ENCODE measurements around the gene STARD3NL.

STARD3NL gene, protein sequence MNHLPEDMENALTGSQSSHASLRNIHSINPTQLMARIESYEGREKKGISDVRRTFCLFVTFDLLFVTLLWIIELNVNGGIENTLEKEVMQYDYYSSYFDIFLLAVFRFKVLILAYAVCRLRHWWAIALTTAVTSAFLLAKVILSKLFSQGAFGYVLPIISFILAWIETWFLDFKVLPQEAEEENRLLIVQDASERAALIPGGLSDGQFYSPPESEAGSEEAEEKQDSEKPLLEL

GRCh38 chr7:38178004-38178694 lies at the start of gene STARD3NL:
STARD3NL (plus strand) TSS chr7:38178245; CDS start chr7:38207505, 29,260 bp downstream.
- H3K27ac ChIP-seq, result peak within 1 kb of the TSS; percentile 88
- TF ChIP-seq ZFX (IDR thresholded peaks at IDR 0.05; ENCODE audit: borderline replicate concordance), result no peak
- TF ChIP-seq, protein P1, sequence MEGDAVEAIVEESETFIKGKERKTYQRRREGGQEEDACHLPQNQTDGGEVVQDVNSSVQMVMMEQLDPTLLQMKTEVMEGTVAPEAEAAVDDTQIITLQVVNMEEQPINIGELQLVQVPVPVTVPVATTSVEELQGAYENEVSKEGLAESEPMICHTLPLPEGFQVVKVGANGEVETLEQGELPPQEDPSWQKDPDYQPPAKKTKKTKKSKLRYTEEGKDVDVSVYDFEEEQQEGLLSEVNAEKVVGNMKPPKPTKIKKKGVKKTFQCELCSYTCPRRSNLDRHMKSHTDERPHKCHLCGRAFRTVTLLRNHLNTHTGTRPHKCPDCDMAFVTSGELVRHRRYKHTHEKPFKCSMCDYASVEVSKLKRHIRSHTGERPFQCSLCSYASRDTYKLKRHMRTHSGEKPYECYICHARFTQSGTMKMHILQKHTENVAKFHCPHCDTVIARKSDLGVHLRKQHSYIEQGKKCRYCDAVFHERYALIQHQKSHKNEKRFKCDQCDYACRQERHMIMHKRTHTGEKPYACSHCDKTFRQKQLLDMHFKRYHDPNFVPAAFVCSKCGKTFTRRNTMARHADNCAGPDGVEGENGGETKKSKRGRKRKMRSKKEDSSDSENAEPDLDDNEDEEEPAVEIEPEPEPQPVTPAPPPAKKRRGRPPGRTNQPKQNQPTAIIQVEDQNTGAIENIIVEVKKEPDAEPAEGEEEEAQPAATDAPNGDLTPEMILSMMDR (IDR thresholded peaks at IDR 0.05), result no peak

DNA sequence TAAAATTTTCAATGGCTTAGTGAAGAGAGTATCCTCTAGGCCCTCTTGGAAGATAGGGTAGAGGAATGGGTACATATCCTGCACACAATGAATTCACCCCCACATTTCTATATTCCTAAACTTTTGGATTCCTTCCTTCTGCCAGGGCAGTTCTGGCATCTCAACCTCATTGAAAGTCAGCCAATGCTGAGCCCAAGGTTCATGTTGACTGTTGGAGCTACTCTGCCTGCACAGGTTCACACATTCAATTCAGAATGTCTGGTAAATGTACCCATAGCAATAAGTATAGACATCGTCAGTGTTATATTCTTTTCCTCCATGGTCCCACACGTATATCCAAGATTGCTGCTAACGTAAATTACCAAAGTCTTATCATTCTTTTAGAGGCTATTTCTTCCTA lies 48.9 kb upstream of the STARD3NL start:
- TF ChIP-seq, protein P1 (IDR thresholded peaks at IDR 0.05), result no peak
- no peak for TF ChIP-seq ZFX (IDR thresholded peaks at IDR 0.05; ENCODE audit: borderline replicate concordance)
- H3K27ac ChIP-seq, result no peak overlapping the region

- TF ChIP-seq, protein P1 (IDR thresholded peaks at IDR 0.05), result no peak
- no peak for TF ChIP-seq ZFX (IDR thresholded peaks at IDR 0.05; ENCODE audit: borderline replicate concordance)
- H3K27ac ChIP-seq, result no peak overlapping the region
Observed at GRCh38 chr7:38129579-38129978, 48.5 kb upstream of the STARD3NL start.

DNA sequence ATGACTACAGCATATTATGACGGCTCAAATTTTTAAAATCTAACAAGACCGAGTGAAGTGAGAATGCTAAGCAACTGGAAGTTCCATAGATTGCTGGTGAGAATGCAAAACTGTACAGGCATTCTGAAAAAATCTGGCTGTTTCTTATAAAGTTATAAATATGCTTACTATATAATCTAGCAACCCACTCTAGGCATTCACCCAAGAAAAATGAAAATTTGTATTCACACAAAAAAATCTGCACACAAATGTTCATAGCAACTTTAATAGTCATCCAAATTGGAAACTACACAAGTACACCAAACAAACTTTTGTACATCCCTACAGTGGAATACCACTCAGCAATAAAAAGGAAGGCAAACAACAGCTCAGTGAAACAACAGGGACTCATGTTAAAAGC lies 39.9 kb upstream of the STARD3NL start:
- H3K27ac ChIP-seq, result no peak overlapping the region

DNA sequence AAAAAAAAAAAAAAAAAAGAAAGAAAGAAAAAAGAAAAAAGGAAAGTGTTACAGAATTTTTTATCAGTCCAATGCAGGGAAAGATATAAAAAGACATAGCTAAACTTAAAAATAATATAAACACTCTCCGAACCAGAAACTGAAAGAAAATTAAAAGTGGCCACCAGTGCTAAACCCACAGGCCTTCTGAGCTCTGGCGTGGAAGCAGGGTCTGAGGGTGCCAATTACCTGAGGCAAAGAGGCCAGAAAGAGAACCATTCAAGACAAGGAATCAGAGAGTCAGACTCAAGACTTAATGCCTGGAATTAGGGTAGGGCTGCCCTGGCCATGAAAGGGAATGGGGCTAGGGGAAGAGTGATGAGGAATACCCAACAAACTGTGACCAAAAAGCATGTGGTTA lies 36.9 kb upstream of the STARD3NL start:
- TF ChIP-seq, protein P1 (IDR thresholded peaks at IDR 0.05), result no peak
- no peak for TF ChIP-seq ZFX (IDR thresholded peaks at IDR 0.05; ENCODE audit: borderline replicate concordance)
- no peak overlapping the region for H3K27ac ChIP-seq

More for the DNA sequence above, 39.9 kb upstream of the STARD3NL start:
- TF ChIP-seq ZFX (IDR thresholded peaks at IDR 0.05; ENCODE audit: borderline replicate concordance), result no peak
- TF ChIP-seq, protein P1 (IDR thresholded peaks at IDR 0.05), result no peak

DNA sequence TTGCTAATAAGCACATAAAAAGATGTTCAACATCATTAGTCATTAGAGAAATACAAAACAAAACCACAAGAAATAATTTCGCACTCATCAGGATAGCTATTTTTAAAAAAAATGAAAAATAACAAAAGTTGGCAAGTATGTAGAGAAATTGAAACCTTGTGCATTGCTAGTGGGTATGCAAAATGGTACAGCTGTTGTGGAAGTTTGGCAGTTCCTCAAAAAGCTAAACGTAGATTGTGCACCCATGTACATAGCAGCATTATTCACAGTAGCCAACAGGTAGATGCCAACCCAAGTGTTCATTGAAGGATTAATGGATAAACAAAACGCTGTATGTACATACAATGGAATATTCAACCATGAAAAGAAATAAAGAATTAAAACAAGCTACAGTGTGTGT lies 35.3 kb upstream of the STARD3NL start:
- TF ChIP-seq ZFX (IDR thresholded peaks at IDR 0.05; ENCODE audit: borderline replicate concordance), result no peak
- TF ChIP-seq, protein P1 (IDR thresholded peaks at IDR 0.05), result no peak
- H3K27ac ChIP-seq, result no peak overlapping the region

DNA sequence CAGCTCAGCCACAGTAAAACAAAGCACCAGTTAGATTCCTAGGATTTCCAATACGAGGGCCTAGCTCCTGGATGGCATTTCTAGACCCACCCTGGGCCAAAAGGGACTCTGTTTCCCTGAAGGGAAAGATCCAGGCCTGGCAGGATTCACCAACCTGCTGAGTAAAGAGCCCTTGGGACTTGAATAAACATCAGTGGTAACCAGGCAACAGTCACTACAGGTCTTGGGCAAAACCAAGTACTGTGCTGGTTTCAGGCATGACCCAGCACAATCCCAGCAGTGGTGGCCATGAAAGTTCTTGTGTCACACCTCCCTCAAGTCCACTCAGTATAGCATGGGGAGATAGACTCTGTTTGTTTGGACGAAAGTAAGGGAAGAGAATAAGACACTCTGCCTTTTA lies 31.0 kb upstream of the STARD3NL start:
- H3K27ac ChIP-seq, result no peak overlapping the region
- TF ChIP-seq ZFX (IDR thresholded peaks at IDR 0.05; ENCODE audit: borderline replicate concordance), result no peak
- TF ChIP-seq, protein P1 (IDR thresholded peaks at IDR 0.05), result no peak

Measured in 22Rv1 (cell line).